GM18498 (cell line): ENCODE data around the gene L3MBTL1.
"Not testable (repeated sequence)": the region's sequence is repeated elsewhere in the genome, so short reads cannot be mapped to it uniquely, and the experiment has no call there.

Source experiments
- ATAC-seq: cut with Tn5 transposase; IDR thresholded peaks from one replicate; pipeline ENCODE4 v1.9.1; 2021; ENCODE audit warnings: mild to moderate bottlenecking, moderate library complexity; ENCODE audit not compliant: unreplicated experiment

L3MBTL1 gene

DNA sequence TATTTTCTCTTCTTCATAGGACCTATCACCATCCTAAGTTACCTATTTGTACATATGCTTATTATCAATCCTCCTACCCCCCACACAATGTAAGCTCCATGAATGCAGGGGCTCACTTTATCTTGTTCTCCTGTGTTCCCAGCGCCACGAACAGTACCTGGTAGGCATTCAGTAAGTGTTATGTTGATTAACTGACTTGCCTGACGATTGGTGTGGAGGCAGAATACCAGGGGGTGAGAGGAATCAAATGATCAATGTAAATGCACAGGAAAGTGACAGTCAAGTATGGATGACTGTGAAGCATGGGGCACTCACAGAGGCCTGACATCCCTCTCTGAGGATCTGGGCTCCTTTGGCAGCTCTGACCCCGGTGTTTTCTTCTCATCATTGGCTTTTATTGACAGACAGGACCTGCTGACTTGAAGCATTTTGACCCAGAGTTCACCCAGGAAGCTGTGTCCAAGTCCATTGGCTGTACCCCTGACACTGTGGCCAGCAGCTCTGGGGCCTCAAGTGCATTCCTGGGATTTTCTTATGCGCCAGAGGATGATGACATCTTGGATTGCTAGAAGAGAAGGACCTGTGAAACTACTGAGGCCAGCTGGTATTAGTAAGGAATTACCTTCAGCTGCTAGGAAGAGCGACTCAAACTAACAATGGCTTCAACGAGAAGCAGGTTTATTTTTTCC is 77.1 kb downstream of the L3MBTL1 start:
- ATAC-seq = no peak

DNA sequence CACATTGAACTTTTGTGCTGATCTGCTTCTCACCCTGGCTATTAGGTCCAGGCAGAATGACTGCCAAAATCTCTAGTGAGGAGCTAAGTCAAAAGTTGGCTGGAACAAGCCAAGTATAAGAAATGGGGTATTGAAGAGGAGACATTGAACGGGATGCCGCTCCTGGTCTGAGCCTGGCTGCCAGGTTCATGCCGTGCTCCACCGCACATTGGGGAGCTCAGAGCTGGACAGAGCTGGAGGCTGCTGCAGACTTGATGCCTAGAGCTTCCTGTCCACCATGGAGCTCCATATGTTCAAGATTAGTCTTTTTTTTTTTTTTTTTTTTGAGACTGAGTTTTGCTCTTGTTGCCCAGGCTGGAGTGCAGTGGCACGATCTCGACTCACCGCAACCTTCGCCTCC is 79.1 kb downstream of the L3MBTL1 start:
- ATAC-seq = no peak

DNA sequence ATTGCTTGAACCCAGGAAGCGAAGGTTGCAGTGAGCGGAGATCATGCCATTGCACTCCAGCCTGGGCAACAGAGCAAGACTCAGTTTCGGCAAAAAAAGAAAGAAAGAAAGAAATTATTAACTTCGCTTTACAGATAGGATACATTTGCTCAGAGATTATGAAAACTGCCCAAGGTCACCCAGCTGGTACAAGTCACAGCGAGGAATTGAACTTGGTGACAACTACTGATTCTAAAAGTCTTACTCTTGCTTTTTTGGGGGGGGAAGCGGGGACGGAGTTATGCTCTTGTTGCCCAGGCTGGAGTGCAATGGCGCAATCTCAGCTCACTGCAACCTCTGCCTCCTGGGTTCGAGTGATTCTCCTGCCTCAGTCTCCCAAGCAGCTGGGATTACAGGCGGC is 81.0 kb downstream of the L3MBTL1 start:
- not testable (repeated sequence) for ATAC-seq

DNA sequence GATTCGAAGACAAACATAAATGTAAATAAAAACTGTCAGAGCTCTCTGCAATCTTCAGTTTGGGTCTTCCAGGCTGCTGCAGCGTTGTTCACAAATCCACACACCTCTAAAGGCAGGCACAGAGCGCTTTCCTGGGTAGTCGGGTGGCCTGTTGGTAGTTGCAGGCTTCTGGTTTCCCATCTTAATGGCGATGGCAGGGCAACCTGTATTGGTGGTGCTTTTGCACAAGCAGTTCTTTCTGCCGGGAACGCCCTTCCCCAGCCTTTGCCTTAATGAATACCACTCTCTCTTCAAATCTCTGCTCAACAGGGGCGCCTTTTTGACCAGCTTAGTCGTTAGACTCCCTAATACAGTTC is 82.5 kb downstream of the L3MBTL1 start:
- no peak for ATAC-seq

DNA sequence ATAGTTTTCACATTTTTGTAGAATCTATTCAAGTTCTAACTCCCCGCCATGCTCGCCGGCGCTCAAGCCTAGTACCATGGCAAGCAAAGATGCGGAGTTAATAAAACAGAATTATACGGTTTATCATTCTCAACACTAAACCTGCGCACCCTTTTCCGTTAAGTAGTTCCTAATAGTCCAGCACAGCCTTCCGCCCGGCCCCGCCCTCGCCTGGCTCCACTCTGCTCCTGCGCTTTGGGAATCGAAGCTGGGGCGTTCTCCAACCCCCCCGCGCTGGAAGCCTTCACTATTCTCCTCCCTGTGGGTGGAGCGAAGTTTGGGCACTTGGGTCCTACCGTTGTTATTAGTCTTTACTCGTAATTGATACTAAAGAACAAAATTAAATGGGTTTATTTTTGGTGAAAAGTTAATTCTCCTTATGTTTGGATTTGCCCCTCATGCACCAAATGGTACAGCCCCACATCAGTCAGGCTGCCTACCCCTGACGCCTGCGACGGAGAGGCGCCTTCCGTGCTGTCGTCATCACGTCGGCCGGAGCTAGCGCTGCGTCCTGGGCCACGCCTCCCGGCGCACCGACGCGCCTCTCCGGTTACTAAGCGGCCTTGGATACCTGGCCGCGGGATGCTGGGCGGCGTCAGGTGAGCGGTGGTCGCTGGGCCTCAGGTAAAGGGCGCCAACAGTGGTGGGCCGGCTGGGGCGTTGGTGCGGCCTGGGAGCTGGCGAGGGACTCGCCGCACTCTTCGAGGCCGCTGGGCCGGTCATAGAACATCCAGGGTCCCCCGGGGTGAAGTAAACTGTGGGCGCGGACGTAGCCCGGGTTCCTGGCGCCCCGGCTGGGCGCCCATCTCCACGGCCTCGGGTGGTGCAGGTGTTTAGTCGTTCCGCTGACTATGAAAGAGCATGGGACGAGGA is 83.2 kb downstream of the L3MBTL1 start, which contains the start of gene IFT52:
Gene IFT52 (plus strand): TSS at position 546 of the 912 bp plus-strand sequence. CDS start 3,762 bp downstream, outside the sequence.
- peak; percentile 99 for ATAC-seq
